Ovary (tissue), 9 donors: ENCODE measurements around the gene SEMA3E. TPM values are rescaled to one million over a fixed set of nuclear protein-coding genes. Genes with fewer than 3 reads are reported as not detected.

Source experiments
- DNase-seq, 5 donors: peaks; one replicate each; pipeline ENCODE4 v3.0.0-alpha.2; 2019 to 2020
- H3K27ac ChIP-seq, 2 donors: fragments of 200-600 bp; one replicate each; pipeline versions ENCODE4 v1.5.1 to v1.8.0; 2019 to 2022
- H3K27me3 ChIP-seq: fragments of 200-600 bp; one replicate; pipeline ENCODE4 v1.8.0; 2022
- H3K36me3 ChIP-seq: fragments of 200-600 bp; sonication (generic); one replicate; pipeline ENCODE4 v1.5.1; 2019
- H3K4me1 ChIP-seq: one replicate; pipeline ENCODE4 v1.8.1; 2013; ENCODE audit warnings: mild to moderate bottlenecking, moderate library complexity; ENCODE audit not compliant: insufficient read depth
- H3K4me3 ChIP-seq: fragments of 200-600 bp; sonication (generic); one replicate; pipeline ENCODE4 v1.5.1; 2017
- H3K9me3 ChIP-seq, 2 donors: fragments of 200-600 bp in 1 of 2; sonication (generic) in 1 of 2; one replicate each; pipeline versions ENCODE4 v1.5.1 to v1.8.1; 2013 to 2019; ENCODE audit warnings: mild to moderate bottlenecking in 1 of 2, moderate library complexity in 1 of 2
- EP300 ChIP-seq: sonication (generic); formaldehyde crosslinking; IDR thresholded peaks from one replicate; pipeline ENCODE4 v1.6.1; 2017; ENCODE audit warnings: antibody characterized with exemption
- POLR2A ChIP-seq: fragments of 450-650 bp; IDR thresholded peaks from one replicate; pipeline ENCODE4 v1.6.1; 2017; ENCODE audit warnings: antibody characterized with exemption, mild to moderate bottlenecking, moderate library complexity
- whole genome bisulfite sequencing, 3 donors: extraction: QIAGEN DNeasy Blood & Tissue Kit in 1 of 3; methylation state at CpG; one replicate each; pipeline versions ENCODE4 v1.1.5 to v1.1.7; 2013 to 2017; 5-methylcytosine and 5-hydroxymethylcytosine counted together
- intact Hi-C, 4 donors: fragments of 100-400 bp; cut with DNase I; formaldehyde crosslinking; loops; one replicate each; pipeline versions ENCODE4 v1.11.0 to v1.15.1; 2022 to 2023
- polyA plus RNA-seq, 2 donors: library from polyadenylated mRNA; stranded (reverse); fragments of 200-250 nt in 1 of 2; fragments of 350-450 nt in 1 of 2; fragmentation: Illumina TruSeq in 1 of 2; extraction: RNeasy Lipid Tissue Mini Kit (QIAGEN cat#74804) in 1 of 2; gene quantifications; one replicate each; pipeline ENCODE4 v1.2.3, GENCODE V29; 2013 to 2014
- total RNA-seq, 7 donors: library from RNA; depleted of rRNA in 2 of 7; stranded (reverse); fragments of >200 nt in 2 of 7; fragmentation: NEBNext Ultra II Directional in 3 of 7; extraction: Animal tissue kit (Norgen Biotek cat#: 25700) in 3 of 7; gene quantifications; one replicate each; pipeline versions ENCODE4 v1.1.0 to v1.2.4, GENCODE V29; 2016 to 2023
- TF ChIP-seq, protein P1 (sequence below), 3 donors: fragments of 450-650 bp in 2 of 3; fragments of 200-600 bp in 1 of 3; IDR thresholded peaks; one replicate each; pipeline versions ENCODE4 v1.5.1 to v1.8.0; 2016 to 2022; ENCODE audit warnings: antibody characterized with exemption in 3 of 3, mild to moderate bottlenecking in 1 of 3
- donor health status: DM: no; HTN: no; CAD: no; lungs with moderate emphysema.
- donor health status: DM: no; HTN: no; CAD: no.
- donor health status: Bipolar disorder and iron deficiency.
- donor health status: DM: yes; HTN: yes; CAD: no.
- donor health status: DM: no; HTN: no; CAD: no.
- donor health status: DM: yes; HTN: yes; CAD: no.

SEMA3E gene
- total and polyA plus RNA-seq, 9 donors: 0.10 to 2.2 (median 0.42) TPM; not detected in 2

DNA sequence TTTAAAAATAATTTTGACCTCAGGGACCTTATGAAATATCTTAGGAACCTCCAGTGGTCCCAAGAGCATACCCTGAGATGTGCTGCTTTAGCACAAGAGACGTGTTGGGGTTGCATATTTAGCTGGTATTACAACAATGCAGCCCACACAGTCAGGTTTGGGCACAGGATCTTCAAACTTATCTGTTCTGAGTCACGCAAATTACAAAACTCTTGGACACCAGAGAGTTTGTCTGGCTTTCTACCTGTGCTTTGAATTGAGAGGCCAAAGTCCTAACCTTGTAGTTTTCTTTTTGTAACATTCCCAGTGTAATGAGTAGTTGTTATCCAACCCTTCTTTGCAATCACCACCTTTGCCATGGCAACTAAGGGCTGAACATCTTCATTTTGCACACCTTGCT is 322.7 kb downstream of the SEMA3E start:
- no peak overlapping the region for H3K27ac ChIP-seq
- no peaks in the 10 kb centered on the region for H3K9me3 ChIP-seq
- H3K36me3 ChIP-seq: no peaks in the 10 kb centered on the region
- H3K27me3 ChIP-seq: no peaks in the 10 kb centered on the region
- no peak overlapping the region for H3K4me3 ChIP-seq
- TF ChIP-seq POLR2A (no peak), EP300 (no peak)
- TF ChIP-seq, protein P1, sequence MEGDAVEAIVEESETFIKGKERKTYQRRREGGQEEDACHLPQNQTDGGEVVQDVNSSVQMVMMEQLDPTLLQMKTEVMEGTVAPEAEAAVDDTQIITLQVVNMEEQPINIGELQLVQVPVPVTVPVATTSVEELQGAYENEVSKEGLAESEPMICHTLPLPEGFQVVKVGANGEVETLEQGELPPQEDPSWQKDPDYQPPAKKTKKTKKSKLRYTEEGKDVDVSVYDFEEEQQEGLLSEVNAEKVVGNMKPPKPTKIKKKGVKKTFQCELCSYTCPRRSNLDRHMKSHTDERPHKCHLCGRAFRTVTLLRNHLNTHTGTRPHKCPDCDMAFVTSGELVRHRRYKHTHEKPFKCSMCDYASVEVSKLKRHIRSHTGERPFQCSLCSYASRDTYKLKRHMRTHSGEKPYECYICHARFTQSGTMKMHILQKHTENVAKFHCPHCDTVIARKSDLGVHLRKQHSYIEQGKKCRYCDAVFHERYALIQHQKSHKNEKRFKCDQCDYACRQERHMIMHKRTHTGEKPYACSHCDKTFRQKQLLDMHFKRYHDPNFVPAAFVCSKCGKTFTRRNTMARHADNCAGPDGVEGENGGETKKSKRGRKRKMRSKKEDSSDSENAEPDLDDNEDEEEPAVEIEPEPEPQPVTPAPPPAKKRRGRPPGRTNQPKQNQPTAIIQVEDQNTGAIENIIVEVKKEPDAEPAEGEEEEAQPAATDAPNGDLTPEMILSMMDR (IDR thresholded peaks at IDR 0.05): no peak
- 29 to 57% (median 51%) methylated on average over 2 of the region's 2 CpGs for WGBS, 3 donors
- intact Hi-C loops: no loop called here
- no peaks in the 10 kb centered on the region for H3K4me1 ChIP-seq
- DNase-seq: no peak

DNA sequence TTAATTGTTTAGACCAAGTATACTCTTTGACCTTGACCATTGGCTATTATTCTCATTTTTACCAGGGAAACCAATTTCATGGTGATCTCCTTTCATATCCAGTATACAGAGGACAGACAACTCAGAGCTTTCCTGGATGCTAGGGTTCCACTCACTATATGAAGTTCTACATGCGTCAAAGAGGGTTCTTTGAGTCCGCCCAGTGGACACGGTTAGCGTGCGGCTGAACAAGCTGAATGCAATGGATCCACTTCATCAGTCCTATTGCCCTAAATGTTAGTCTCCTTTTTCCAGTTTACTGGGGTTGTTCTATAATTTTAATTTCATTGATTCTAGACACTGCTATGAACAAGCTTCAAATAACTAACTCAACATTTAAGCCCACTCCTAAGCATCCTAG is 323.9 kb downstream of the SEMA3E start:
- TF ChIP-seq, protein P1 (IDR thresholded peaks at IDR 0.05): no peak
- TF ChIP-seq POLR2A (no peak), EP300 (no peak)
- Histone ChIP-seq H3K27ac (no peak overlapping the region), H3K27me3 (no peaks in the 10 kb centered on the region), H3K4me3 (no peak overlapping the region), H3K9me3 (no peaks in the 10 kb centered on the region), H3K36me3 (no peaks in the 10 kb centered on the region), H3K4me1 (no peaks in the 10 kb centered on the region)
- intact Hi-C loops: no loop called here
- WGBS, 3 donors: 97% methylated on average over 5 of the region's 5 CpGs
- DNase-seq: no peak

DNA sequence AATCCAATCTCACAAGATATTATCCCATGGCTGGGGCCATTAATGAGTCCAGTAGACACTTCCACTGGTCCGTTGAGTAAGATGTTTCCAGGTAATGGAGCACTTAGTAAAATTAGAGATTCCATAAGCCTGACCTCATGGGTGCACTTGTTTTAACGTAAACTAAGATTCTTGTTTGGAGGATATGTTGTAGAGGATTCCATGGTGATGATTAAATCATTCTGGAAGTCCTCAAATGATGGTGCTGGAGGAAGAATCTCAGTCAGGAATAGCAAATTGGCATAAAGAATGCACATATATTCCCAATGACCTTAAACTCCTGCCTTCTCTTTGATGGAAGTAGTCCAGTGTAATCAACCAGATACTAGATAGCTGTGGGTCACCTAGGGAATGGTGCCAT is 324.3 kb downstream of the SEMA3E start:
- intact Hi-C loops: no loop called here
- Histone ChIP-seq H3K4me1 (no peaks in the 10 kb centered on the region), H3K27ac (no peak overlapping the region), H3K4me3 (no peak overlapping the region), H3K27me3 (no peaks in the 10 kb centered on the region), H3K36me3 (no peaks in the 10 kb centered on the region), H3K9me3 (no peaks in the 10 kb centered on the region)
- TF ChIP-seq POLR2A (no peak), EP300 (no peak)
- TF ChIP-seq, protein P1 (IDR thresholded peaks at IDR 0.05): no peak
- WGBS, 3 donors: 76 to 81% (median 78%) methylated on average over 2 of the region's 2 CpGs
- no peak for DNase-seq

DNA sequence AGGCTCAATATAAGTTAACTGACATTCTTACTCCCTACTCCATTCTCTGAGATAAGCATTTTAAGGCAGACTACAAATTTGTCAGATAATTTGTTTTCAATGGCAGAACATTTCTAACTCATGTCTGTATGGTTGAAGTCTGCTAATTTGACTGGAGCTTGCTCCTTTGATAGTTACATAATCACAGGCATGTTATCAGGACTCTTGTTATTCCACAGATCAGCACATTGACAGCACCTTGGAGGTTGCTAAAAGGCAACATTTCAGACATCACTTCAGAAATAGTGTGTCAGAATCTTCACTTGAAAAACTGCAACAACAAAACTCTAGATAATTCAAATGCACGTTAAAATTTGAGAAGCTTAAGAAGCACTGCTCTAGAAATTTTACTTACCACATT is 327.9 kb downstream of the SEMA3E start:
- no peak for DNase-seq
- TF ChIP-seq, protein P1 (IDR thresholded peaks at IDR 0.05): no peak
- no peak for TF ChIP-seq POLR2A
- no peak for TF ChIP-seq EP300
- 0 to 15% (median 4%) methylated on average over 1 of the region's 1 CpG for WGBS, 3 donors
- no peaks in the 10 kb centered on the region for H3K36me3 ChIP-seq
- no peaks in the 10 kb centered on the region for H3K27me3 ChIP-seq
- intact Hi-C loops: no loop called here
- no peak overlapping the region for H3K27ac ChIP-seq
- no peaks in the 10 kb centered on the region for H3K9me3 ChIP-seq
- no peaks in the 10 kb centered on the region for H3K4me1 ChIP-seq
- H3K4me3 ChIP-seq: no peak overlapping the region

DNA sequence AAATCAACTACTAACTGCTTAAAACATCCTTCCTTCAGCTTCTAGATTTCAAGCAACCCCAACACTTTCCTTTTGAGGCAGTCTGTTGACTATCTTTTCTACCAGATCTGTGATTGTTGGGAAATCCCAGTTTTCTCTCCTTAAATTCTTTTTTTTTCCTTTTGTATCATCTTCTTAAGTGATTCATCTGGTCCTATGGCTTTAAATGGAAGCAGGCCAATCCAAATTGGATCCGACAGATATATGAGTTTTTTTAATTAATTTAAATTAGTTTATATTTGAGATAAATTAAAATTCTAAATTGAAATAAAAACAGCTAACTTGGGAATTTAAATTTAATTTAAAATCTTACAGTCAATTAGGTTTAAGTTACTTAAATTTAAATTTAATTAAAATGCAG is 335.0 kb downstream of the SEMA3E start:
- no peaks in the 10 kb centered on the region for H3K36me3 ChIP-seq
- TF ChIP-seq POLR2A: no peak
- TF ChIP-seq EP300: no peak
- TF ChIP-seq, protein P1 (IDR thresholded peaks at IDR 0.05): no peak

More for the DNA sequence above, 335.0 kb downstream of the SEMA3E start:
- Histone ChIP-seq H3K4me3 (no peak overlapping the region), H3K27ac (no peak overlapping the region), H3K4me1 (no peaks in the 10 kb centered on the region), H3K27me3 (no peaks in the 10 kb centered on the region), H3K9me3 (no peaks in the 10 kb centered on the region)
- intact Hi-C loops: no loop called here
- no peak for DNase-seq
- WGBS, 3 donors: 72 to 84% (median 82%) methylated on average over 1 of the region's 1 CpG
